B cell (primary cell): ENCODE results near the gene ADAM12. TPM values are rescaled to one million over a fixed set of nuclear protein-coding genes. Genes with fewer than 3 reads are reported as not detected.

Experiments used
- ATAC-seq: fragments of 200-7000 bp; cut with Tn5 transposase; one replicate; pipeline ENCODE4 v1.10.0; 2021; ENCODE audit warnings: low read depth, mild to moderate bottlenecking, moderate number of reproducible peaks, moderate library complexity
- CTCF ChIA-PET: fragments of 350-600 bp; sonication (Branson Sonifier 250); formaldehyde crosslinking; loops from one replicate; lab custom pipeline; 2021; ENCODE audit warnings: antibody characterized with exemption, inconsistent platforms; lab: Charles Lee
- POLR2A ChIA-PET: fragments of 350-600 bp; sonication (Branson Sonifier 250); formaldehyde crosslinking; loops from one replicate; lab custom pipeline; 2021; ENCODE audit warnings: antibody characterized with exemption; lab: Charles Lee
- DNase-seq: peaks from one replicate; pipeline ENCODE4 v3.0.0; 2013
- H2AFZ ChIP-seq: 2 replicates; pipeline ENCODE4 v1.6.1; 2012; ENCODE audit warnings: mild to moderate bottlenecking, low read depth, low read length; ENCODE audit not compliant: insufficient read depth, poor library complexity, severe bottlenecking
- H3K27ac ChIP-seq, 2 donors: 1 replicate in 1 of 2; 2 replicates in 1 of 2; pipeline ENCODE4 v1.5.1; 2012 to 2013; ENCODE audit warnings: low read length in 2 of 2, mild to moderate bottlenecking in 2 of 2, moderate library complexity in 1 of 2
- H3K27me3 ChIP-seq, 4 experiments: fragments of 200-600 bp in 1 of 4; sonication (generic) in 1 of 4; replicated peaks in 1 of 4; 1 replicate in 2 of 4; 2 replicates in 2 of 4; pipeline versions ENCODE4 v1.6.1 to v1.7.0; 2013 to 2016; ENCODE audit warnings: low read length in 3 of 4, mild to moderate bottlenecking in 2 of 4, mixed read lengths in 1 of 4, moderate library complexity in 1 of 4; ENCODE audit not compliant: insufficient read depth in 4 of 4, control insufficient read depth in 3 of 4; ENCODE audit errors: control extremely low read depth in 1 of 4
- H3K36me3 ChIP-seq, 2 experiments: replicated peaks in 1 of 2; 1 replicate in 1 of 2; 2 replicates in 1 of 2; pipeline versions ENCODE4 v1.6.1 to v1.7.1; 2013; ENCODE audit warnings: low read length in 1 of 2; ENCODE audit not compliant: insufficient read depth in 2 of 2, control insufficient read depth in 1 of 2; ENCODE audit errors: control extremely low read depth in 1 of 2, extremely low read depth in 1 of 2
- H3K4me1 ChIP-seq, 2 donors: fragments of 200-600 bp in 1 of 2; sonication (generic) in 1 of 2; 1 replicate in 1 of 2; 2 replicates in 1 of 2; pipeline versions ENCODE4 v1.5.1 to v1.6.1; 2013 to 2017; ENCODE audit warnings: low read length in 2 of 2; ENCODE audit not compliant: control insufficient read depth in 2 of 2, insufficient read depth in 2 of 2
- H3K4me2 ChIP-seq: replicated peaks from 2 replicates; pipeline ENCODE3; 2012; ENCODE audit warnings: mild to moderate bottlenecking, low read depth, low read length; ENCODE audit not compliant: poor library complexity, severe bottlenecking
- H3K4me3 ChIP-seq, 5 experiments: fragments of 200-600 bp in 1 of 5; sonication (generic) in 1 of 5; 1 replicate in 3 of 5; 2 replicates in 2 of 5; pipeline versions ENCODE4 v1.5.1 to v1.7.0; 2011 to 2016; ENCODE audit warnings: low read length in 4 of 5, mild to moderate bottlenecking in 4 of 5, low read depth in 2 of 5, control low read depth in 1 of 5, moderate library complexity in 1 of 5; ENCODE audit not compliant: insufficient read depth in 1 of 5; ENCODE audit errors: control extremely low read depth in 1 of 5, extremely low read depth in 1 of 5
- H3K79me2 ChIP-seq: fragments of 200-600 bp; sonication (generic); one replicate; pipeline ENCODE4 v1.6.0; 2016; ENCODE audit warnings: low read length; ENCODE audit not compliant: control insufficient read depth, insufficient read depth
- H3K9ac ChIP-seq: fragments of 200-600 bp; sonication (generic); 2 replicates; pipeline ENCODE4 v1.6.1; 2017; ENCODE audit warnings: mild to moderate bottlenecking, low read length, moderate library complexity
- H3K9me3 ChIP-seq, 3 donors: one replicate each; pipeline versions ENCODE4 v1.6.1 to v1.7.1; 2013; ENCODE audit warnings: low read length in 2 of 3; ENCODE audit not compliant: control insufficient read depth in 2 of 3, insufficient read depth in 1 of 3; ENCODE audit errors: control extremely low read depth in 1 of 3
- H4K20me1 ChIP-seq: 2 replicates; pipeline ENCODE4 v1.6.0; 2012; ENCODE audit warnings: mild to moderate bottlenecking, low read length; ENCODE audit not compliant: insufficient read depth, control insufficient read depth, poor library complexity, severe bottlenecking
- H3K27ac Mint-ChIP-seq: one replicate; pipeline ENCODE4 v1.8.0; 2021; ENCODE audit warnings: mixed read lengths
- H3K27me3 Mint-ChIP-seq: one replicate; pipeline ENCODE4 v1.8.0; 2021; ENCODE audit warnings: mixed read lengths
- H3K4me1 Mint-ChIP-seq: one replicate; pipeline ENCODE4 v1.8.0; 2021; ENCODE audit warnings: mixed read lengths
- H3K4me3 Mint-ChIP-seq: one replicate; pipeline ENCODE4 v1.8.0; 2021; ENCODE audit warnings: mixed read lengths
- H3K9me3 Mint-ChIP-seq: one replicate; pipeline ENCODE4 v1.8.0; 2022; ENCODE audit warnings: mixed read lengths; ENCODE audit not compliant: insufficient read depth
- EZH2 ChIP-seq: IDR thresholded peaks from 2 replicates; pipeline ENCODE4 v1.6.1; 2012; ENCODE audit warnings: borderline replicate concordance, low read depth, mild to moderate bottlenecking, moderate library complexity, low read length; ENCODE audit not compliant: insufficient read depth, poor library complexity, severe bottlenecking
- WGBS: methylation state at CpG from one replicate; pipeline ENCODE4 v1.1.5; 2013; ENCODE audit warnings: missing lambda C conversion rate; ENCODE audit not compliant: insufficient coverage; 5-methylcytosine and 5-hydroxymethylcytosine counted together
- intact Hi-C: fragments of 100-400 bp; cut with micrococcal nuclease; formaldehyde crosslinking; loops from one replicate; pipeline ENCODE4 v1.10.0; 2022
- polyA plus RNA-seq: library from polyadenylated mRNA; depleted of rRNA; stranded (reverse); fragments of >200 nt; gene quantifications from 2 replicates; pipeline ENCODE4 v1.2.3, GENCODE V29; 2012
- total RNA-seq, 2 donors: library from RNA; stranded (reverse); fragments of 120-200 nt in 1 of 2; gene quantifications; 1 replicate in 1 of 2; 2 replicates in 1 of 2; pipeline versions ENCODE4 v1.2.3 to v1.2.4, GENCODE V29; 2013 to 2022
- TF ChIP-seq, protein P1 (sequence below): fragments of 200-600 bp; IDR thresholded peaks from one replicate; pipeline ENCODE4 v1.8.0; 2022; ENCODE audit warnings: antibody characterized with exemption, mild to moderate bottlenecking

The ADAM12 gene
- total and polyA plus RNA-seq, 2 donors (not counting 1 experiment from before 2014, with no cell fraction given) = 0.01 to 0.22 TPM

DNA sequence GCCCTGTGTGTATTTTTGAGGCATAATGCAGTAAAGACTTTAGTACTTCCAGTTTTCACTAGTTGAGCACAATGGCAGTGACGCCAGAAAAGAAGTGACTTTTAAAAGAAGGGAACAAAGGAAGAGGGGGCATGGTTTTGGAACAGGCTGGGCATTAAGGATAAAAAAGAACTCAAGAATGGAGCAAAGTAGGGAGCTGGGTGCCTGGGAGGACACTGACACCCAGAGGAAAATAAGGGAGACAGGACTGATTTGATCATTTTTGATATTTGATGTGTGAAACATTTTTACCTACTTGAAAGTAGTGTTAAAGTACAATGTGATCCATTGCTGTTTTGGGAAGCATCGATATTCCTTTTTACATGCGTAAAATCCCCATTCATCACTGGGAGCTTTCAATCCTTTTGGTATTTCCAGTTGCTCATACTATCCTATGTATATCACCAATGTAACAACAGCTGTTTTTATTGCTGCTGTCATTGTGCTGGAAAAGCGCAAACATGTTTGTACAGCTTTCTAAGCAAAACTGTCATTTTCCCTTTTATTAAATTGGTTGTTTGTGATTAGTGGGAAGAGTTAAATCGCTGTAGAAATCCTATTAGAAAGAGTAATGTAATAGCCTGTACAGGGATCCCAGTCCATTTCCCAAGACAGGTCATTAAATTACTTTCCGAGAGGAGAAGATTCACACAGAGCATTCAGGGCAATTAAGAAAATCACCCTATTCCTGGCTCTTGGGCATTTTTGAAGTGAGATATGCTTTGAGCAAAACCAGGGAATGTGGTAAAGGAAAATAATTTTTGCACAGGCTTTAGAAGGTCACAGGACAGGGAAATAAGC lies 85.2 kb downstream of the ADAM12 start:
- no peaks in the 10 kb centered on the region for H3K27me3 Mint-ChIP-seq
- CTCF ChIA-PET = no interaction called here

DNA sequence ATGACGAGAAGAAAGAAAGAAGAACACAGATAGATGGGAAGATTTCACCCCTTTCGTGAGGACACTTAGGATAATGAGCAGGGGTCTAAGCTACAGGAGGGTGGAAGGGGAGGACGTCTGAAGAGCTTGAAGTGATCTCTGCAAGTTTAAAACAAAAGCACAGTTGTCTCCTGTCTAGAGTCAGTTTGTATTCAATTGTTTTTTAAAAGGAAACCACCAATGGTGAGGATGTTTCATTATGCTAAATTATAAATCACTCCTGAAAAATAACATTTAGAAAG lies 85.9 kb downstream of the ADAM12 start:
- H3K9me3 Mint-ChIP-seq = no peaks in the 10 kb centered on the region
- ATAC-seq = no peak
- Histone ChIP-seq H3K4me3 (no peak overlapping the region), H3K36me3 (no peaks in the 10 kb centered on the region), H3K4me1 (no peaks in the 10 kb centered on the region), H3K9ac (no peak overlapping the region), H3K9me3 (peaks cover 0 to 1% (median 0%) of the 10 kb centered on the region in 3 donors), H3K4me2 (no peak overlapping the region), H3K27ac (no peak overlapping the region), H2AFZ (no peak overlapping the region), H3K79me2 (no peaks in the 10 kb centered on the region), H3K27me3 (no peaks in the 10 kb centered on the region), H4K20me1 (no peaks in the 10 kb centered on the region)
- TF ChIP-seq, protein P1, sequence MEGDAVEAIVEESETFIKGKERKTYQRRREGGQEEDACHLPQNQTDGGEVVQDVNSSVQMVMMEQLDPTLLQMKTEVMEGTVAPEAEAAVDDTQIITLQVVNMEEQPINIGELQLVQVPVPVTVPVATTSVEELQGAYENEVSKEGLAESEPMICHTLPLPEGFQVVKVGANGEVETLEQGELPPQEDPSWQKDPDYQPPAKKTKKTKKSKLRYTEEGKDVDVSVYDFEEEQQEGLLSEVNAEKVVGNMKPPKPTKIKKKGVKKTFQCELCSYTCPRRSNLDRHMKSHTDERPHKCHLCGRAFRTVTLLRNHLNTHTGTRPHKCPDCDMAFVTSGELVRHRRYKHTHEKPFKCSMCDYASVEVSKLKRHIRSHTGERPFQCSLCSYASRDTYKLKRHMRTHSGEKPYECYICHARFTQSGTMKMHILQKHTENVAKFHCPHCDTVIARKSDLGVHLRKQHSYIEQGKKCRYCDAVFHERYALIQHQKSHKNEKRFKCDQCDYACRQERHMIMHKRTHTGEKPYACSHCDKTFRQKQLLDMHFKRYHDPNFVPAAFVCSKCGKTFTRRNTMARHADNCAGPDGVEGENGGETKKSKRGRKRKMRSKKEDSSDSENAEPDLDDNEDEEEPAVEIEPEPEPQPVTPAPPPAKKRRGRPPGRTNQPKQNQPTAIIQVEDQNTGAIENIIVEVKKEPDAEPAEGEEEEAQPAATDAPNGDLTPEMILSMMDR = no peak
- TF ChIP-seq EZH2 = no peak
- ChIA-PET POLR2A (no interaction called here), CTCF (no interaction called here)
- DNase-seq = no peak
- no peak overlapping the region for H3K4me3 Mint-ChIP-seq
- intact Hi-C loops = no loop called here
- H3K27ac Mint-ChIP-seq = no peak overlapping the region
- H3K27me3 Mint-ChIP-seq = no peaks in the 10 kb centered on the region
- H3K4me1 Mint-ChIP-seq = no peaks in the 10 kb centered on the region
- 95% methylated on average over 2 of the region's 3 CpGs for WGBS

More for the DNA sequence above, 85.2 kb downstream of the ADAM12 start:
- TF ChIP-seq EZH2 = no peak
- TF ChIP-seq, protein P1 = no peak
- no peak overlapping the region for H3K4me3 ChIP-seq
- POLR2A ChIA-PET = no interaction called here
- no peaks in the 10 kb centered on the region for H3K4me1 ChIP-seq
- H3K4me1 Mint-ChIP-seq = no peaks in the 10 kb centered on the region
- no peaks in the 10 kb centered on the region for H3K79me2 ChIP-seq
- H3K27ac ChIP-seq = no peak overlapping the region
- no peak overlapping the region for H2AFZ ChIP-seq
- ATAC-seq (no peak), DNase-seq (no peak)
- intact Hi-C loops = no loop called here
- H3K4me3 Mint-ChIP-seq = no peak overlapping the region
- no peaks in the 10 kb centered on the region for H3K27me3 ChIP-seq
- H4K20me1 ChIP-seq = no peaks in the 10 kb centered on the region
- no peaks in the 10 kb centered on the region for H3K36me3 ChIP-seq
- H3K27ac Mint-ChIP-seq = no peak overlapping the region
- peaks cover 0 to 1% (median 0%) of the 10 kb centered on the region in 3 donors for H3K9me3 ChIP-seq
- H3K9ac ChIP-seq = no peak overlapping the region
- H3K4me2 ChIP-seq = no peak overlapping the region
- WGBS = 45% methylated on average over 1 of the region's 6 CpGs
- H3K9me3 Mint-ChIP-seq = no peaks in the 10 kb centered on the region
